ENCODE data around the gene CLEC4D. TPM values are rescaled to one million over a fixed set of nuclear protein-coding genes. Genes with fewer than 3 reads are reported as not detected.

Gene CLEC4D
- total RNA-seq, 2 experiments from 2014 or later, result not detected

DNA sequence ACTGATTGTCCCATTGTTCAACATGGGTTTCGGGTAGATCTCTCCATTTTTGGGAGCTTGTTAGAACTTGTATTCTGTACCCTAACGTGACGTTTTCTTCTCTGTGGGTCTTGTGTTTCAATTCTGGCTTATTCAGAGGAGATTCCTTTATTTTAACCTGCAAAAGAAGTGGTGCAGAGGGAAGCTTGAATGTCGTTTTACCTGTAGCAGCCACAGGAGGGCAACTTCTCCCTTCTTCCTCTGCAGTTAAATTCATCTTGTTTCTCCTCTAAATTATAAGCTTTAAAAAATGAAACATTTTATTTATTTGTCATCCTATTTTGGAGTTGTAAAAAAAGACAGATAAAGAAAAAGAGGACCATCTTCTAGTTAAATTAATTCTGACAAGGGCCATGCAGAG lies 13.7 kb upstream of the CLEC4D start:
- Mint-ChIP-seq H3K4me3 (no peak overlapping the region), H3K4me1 (ENCODE audit: low read depth) (peaks cover 11% of the 10 kb centered on the region), H3K27me3 (no peaks in the 10 kb centered on the region), H3K9me3 (no peaks in the 10 kb centered on the region), H3K36me3 (ENCODE audit: low read depth) (no peaks in the 10 kb centered on the region), H3K27ac (no peak overlapping the region)
- Histone ChIP-seq H3K9me3 (ENCODE audit: control insufficient read depth in 1 of 2, insufficient read depth in 1 of 2, low read length in 2 of 2) (no peaks in the 10 kb centered on the region), H3K4me3 (ENCODE audit: low read length) (no peak overlapping the region), H3K27me3 (ENCODE audit: control insufficient read depth in 1 of 2, insufficient read depth in 2 of 2, low read length in 2 of 2) (no peaks in the 10 kb centered on the region), H3K4me1 (ENCODE audit: insufficient read depth, low read length) (peaks cover 4% of the 10 kb centered on the region), H3K27ac (ENCODE audit: low read depth in 1 of 2, low read length in 2 of 2) (no peak overlapping the region), H3K36me3 (ENCODE audit: insufficient read depth, low read length) (no peaks in the 10 kb centered on the region)
- TF ChIP-seq, protein P1, sequence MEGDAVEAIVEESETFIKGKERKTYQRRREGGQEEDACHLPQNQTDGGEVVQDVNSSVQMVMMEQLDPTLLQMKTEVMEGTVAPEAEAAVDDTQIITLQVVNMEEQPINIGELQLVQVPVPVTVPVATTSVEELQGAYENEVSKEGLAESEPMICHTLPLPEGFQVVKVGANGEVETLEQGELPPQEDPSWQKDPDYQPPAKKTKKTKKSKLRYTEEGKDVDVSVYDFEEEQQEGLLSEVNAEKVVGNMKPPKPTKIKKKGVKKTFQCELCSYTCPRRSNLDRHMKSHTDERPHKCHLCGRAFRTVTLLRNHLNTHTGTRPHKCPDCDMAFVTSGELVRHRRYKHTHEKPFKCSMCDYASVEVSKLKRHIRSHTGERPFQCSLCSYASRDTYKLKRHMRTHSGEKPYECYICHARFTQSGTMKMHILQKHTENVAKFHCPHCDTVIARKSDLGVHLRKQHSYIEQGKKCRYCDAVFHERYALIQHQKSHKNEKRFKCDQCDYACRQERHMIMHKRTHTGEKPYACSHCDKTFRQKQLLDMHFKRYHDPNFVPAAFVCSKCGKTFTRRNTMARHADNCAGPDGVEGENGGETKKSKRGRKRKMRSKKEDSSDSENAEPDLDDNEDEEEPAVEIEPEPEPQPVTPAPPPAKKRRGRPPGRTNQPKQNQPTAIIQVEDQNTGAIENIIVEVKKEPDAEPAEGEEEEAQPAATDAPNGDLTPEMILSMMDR (IDR thresholded peaks at IDR 0.05), result no peak
- POLR2A ChIA-PET, result no interaction called here
- intact Hi-C loops (cut with DNase I, micrococcal nuclease), result no loop called here
- DNase-seq (no peak), ATAC-seq (ENCODE audit: poor library complexity) (no peak)
- CTCF ChIA-PET, result interaction anchor here (0.7 kb wide), 1 partner anchor 44 kb away, joined by 3 read pairs; no protein-coding TSS in a partner anchor

DNA sequence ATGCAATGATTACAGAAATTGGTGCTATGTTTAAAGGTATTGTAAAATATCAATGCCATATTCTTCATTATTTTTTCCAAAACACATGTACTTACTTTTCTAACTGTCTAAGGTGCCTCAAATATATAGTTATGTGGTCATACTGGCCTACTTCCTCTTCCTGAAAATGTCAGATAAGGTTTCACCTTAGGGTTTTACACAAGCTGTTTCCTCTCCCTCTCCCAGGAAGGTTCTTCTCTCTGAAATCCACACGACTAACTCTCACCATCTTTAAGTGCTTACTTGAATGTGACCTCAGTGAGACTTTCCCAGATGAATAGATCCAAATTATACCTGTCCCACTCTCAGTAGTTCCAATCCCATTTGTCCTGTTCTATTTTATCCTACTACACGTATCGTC lies 11.6 kb upstream of the CLEC4D start:
- Histone ChIP-seq H3K9me3 (ENCODE audit: control insufficient read depth in 1 of 2, insufficient read depth in 1 of 2, low read length in 2 of 2) (no peaks in the 10 kb centered on the region), H3K4me3 (ENCODE audit: low read length) (no peak overlapping the region), H3K36me3 (ENCODE audit: insufficient read depth, low read length) (no peaks in the 10 kb centered on the region), H3K27ac (ENCODE audit: low read depth in 1 of 2, low read length in 2 of 2) (no peak overlapping the region), H3K27me3 (ENCODE audit: control insufficient read depth in 1 of 2, insufficient read depth in 2 of 2, low read length in 2 of 2) (no peaks in the 10 kb centered on the region), H3K4me1 (ENCODE audit: insufficient read depth, low read length) (peaks cover 4% of the 10 kb centered on the region)
- DNase-seq (peak in 1 of 14 experiments; percentile 6), ATAC-seq (ENCODE audit: poor library complexity) (no peak)
- CTCF ChIA-PET, result no interaction called here
- intact Hi-C loops (cut with DNase I, micrococcal nuclease), result no loop called here
- H3K27me3 Mint-ChIP-seq, result no peaks in the 10 kb centered on the region
- H3K9me3 Mint-ChIP-seq, result no peaks in the 10 kb centered on the region
- H3K36me3 Mint-ChIP-seq (ENCODE audit: low read depth), result no peaks in the 10 kb centered on the region
- H3K27ac Mint-ChIP-seq, result no peak overlapping the region
- POLR2A ChIA-PET, result no interaction called here
- H3K4me1 Mint-ChIP-seq (ENCODE audit: low read depth), result peaks cover 6% of the 10 kb centered on the region
- TF ChIP-seq, protein P1 (IDR thresholded peaks at IDR 0.05), result no peak
- H3K4me3 Mint-ChIP-seq, result no peak overlapping the region

DNA sequence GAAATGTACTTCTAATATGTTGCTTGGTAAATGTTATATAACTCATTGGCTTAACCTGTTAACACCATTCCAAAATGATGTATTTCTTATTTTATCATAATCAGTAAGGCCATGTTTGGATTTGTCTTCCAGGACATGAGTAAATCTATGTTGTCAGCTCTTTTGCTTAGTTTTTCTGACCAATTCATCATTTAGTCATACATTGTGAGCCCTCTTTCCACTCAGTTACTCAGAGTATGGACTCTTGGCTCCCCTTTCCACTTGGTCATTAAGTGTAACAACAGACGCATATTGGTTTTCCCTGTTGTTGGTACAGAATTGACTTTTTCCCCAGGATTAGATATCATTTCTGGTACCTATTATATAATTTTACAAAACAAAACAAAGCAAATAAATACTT lies 9.0 kb upstream of the CLEC4D start:
- ATAC-seq (ENCODE audit: poor library complexity) (no peak), DNase-seq (no peak)
- CTCF ChIA-PET, result interaction anchor here (1.1 kb wide), 1 partner anchor 12 kb away, joined by 3 read pairs; no protein-coding TSS in a partner anchor
- Histone ChIP-seq H3K27me3 (ENCODE audit: control insufficient read depth in 1 of 2, insufficient read depth in 2 of 2, low read length in 2 of 2) (no peaks in the 10 kb centered on the region), H3K27ac (ENCODE audit: low read depth in 1 of 2, low read length in 2 of 2) (no peak overlapping the region), H3K9me3 (ENCODE audit: control insufficient read depth in 1 of 2, insufficient read depth in 1 of 2, low read length in 2 of 2) (peaks cover 0 to 4% of the 10 kb centered on the region in 2 experiments), H3K4me1 (ENCODE audit: insufficient read depth, low read length) (peaks cover 10% of the 10 kb centered on the region), H3K36me3 (ENCODE audit: insufficient read depth, low read length) (no peaks in the 10 kb centered on the region), H3K4me3 (ENCODE audit: low read length) (no peak overlapping the region)
- POLR2A ChIA-PET, result no interaction called here
- no peaks in the 10 kb centered on the region for H3K27me3 Mint-ChIP-seq
- no peaks in the 10 kb centered on the region for H3K9me3 Mint-ChIP-seq
- H3K4me3 Mint-ChIP-seq, result no peak overlapping the region
- no peaks in the 10 kb centered on the region for H3K36me3 Mint-ChIP-seq (ENCODE audit: low read depth)
- TF ChIP-seq, protein P1 (IDR thresholded peaks at IDR 0.05), result no peak
- intact Hi-C loops (cut with DNase I, micrococcal nuclease), result no loop called here
- peaks cover 6% of the 10 kb centered on the region for H3K4me1 Mint-ChIP-seq (ENCODE audit: low read depth)
- no peak overlapping the region for H3K27ac Mint-ChIP-seq

All from CD4-positive, alpha-beta T cell (primary cell).